ENCODE data around the gene OR51B4.
"Not testable (repeated sequence)": the region's sequence is repeated elsewhere in the genome, so short reads cannot be mapped to it uniquely, and the experiment has no call there.

The OR51B4 gene

DNA sequence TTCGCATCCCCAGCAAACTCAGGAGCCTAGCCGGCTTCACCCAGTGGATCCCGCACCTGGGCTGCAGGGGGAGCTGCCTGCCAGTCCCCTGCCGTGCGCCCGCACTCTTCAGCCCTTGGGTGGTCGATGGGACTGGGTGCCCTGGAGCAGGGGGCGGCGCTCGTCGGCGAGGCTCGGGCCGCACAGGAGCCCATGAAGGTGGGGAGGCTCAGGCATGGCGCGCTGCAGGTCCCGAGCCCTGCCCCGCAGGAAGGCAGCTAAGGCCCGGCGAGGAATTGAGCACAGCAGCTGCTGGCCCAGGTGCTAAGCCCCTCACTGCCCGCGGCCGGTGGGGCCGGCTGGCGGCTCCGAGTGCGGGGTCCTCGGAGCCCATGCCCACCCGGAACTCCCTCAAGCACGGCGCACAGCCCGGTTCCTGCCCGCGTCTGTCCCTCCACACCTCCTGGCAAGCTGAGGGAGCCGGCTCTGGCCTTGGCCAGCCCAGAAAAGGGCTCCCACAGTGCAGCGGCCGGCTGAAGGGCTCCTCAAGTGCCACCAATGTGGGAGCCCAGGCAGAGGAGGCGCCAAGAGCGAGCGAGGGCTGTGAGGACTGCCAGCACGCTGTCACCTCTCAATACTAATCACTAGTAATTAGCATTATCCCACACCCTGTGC, 7.3 kb downstream of the OR51B4 start:
- not testable (repeated sequence) for DNase-seq (ENCODE audit: low spot score)

DNA sequence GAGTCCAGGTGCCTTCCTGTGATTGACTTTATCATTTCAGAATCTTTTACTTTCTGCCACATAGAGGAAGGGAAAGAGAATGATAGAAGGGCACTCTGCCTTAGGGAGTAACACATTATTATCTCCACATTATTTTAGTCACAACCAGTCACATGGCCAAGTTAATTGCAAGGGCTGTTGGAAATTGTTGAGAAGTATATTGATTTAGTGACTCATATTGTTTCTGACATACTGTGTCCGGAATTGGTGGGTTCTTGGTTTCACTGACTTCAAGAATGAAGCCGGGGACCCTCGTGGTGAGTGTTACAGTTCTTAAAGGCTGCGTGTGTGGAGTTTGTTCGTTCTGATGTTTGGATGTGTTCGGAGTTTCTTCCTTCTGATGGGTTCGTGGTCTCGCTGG, 8.7 kb downstream of the OR51B4 start:
- DNase-seq (ENCODE audit: low spot score) = no peak

DNA sequence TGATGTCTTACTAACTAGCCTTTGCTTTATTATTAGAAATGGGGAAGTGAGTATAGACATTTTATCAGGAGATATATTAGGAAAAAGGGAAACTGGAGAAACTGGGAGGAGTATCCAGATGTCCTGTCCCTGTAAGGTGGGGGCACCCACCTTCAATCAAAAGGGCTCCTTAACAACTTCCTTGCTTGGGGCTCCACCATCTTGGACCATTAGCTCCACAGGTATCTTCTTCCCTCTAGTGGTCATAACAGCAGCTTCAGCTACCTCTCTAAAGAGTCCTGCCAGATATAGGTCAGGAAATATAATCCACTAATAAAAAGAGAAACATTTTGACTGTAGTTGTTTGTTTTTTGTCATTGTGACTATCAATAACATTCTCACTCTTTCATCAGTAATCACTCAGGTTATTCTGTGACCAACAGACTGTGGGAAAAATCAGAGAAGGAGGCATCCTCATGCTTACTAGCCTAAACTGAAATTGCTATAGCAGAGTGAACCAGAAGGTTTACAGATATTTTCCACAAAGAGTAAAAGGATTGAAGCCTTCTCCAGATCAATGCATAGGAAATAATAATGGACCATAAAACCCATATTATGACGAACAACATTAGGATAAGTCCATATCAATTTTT, 10.4 kb downstream of the OR51B4 start:
- no peak for DNase-seq (ENCODE audit: low spot score)

DNA sequence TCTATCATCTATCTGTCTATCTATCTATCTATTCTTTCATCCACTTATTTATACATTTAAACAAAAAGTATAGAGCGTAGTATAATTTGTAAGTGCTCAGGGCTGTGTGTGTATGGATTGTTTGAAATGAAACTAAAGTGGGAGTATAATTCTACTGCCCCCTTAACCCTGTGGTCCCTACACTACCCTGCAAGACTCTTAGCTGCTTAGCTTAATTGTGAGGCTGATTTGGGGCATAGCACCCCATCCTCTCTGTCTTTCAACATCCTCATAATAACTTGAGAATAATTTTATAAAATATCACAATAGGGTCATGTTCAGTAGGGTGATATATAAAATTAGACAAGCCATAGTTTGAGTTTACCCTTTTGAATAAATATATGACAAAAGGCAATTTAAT, 11.6 kb downstream of the OR51B4 start:
- DNase-seq (ENCODE audit: low spot score) = no peak

DNA sequence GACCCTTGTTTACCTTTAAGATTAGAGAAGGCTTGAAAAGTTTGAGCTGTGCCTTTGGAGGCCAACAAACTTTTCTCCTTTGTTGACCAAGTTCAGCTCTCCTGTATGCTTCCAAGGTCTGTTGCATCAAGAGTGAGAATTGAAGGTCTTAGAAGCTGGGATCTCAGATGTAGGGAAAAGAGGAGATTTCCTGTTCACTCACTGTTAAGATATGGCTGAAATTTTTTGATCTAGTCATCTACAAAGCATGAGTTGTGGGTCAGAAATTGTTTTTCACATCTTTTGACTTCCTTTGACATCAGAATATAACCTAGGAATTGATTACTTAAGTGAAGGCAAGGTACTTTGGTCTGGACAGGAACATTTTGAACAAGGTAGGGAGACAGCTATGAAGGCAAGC, 12.1 kb downstream of the OR51B4 start:
- no peak for DNase-seq (ENCODE audit: low spot score)

DNA sequence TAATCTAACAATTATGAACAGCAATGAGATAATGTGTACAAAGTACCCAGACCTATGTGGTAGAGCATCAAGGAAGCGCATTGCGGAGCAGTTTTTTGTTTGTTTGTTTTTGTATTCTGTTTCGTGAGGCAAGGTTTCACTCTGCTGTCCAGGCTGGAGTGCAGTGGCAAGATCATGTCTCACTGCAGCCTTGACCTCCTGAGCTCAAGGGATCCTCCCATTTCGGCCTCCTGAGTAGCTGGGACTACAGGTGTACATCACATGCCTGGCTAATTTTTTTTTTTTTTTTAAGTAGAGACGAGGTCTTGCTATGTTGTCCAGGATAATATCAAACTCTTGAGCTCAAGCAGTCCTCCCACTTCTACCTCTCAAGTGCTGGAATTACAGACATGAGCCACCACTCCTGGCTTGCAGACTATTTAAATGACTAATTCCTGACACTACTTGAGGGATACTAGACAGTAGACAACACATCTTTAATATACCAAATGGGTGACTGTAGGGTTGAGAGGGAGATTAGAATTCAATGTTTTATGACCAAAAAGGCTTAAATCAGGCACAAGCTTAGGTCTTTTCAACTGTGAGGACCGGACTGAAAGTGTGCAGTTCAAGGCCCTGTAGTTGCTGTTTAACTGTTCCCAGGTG, 12.7 kb downstream of the OR51B4 start:
- no peak for DNase-seq (ENCODE audit: low spot score)

DNA sequence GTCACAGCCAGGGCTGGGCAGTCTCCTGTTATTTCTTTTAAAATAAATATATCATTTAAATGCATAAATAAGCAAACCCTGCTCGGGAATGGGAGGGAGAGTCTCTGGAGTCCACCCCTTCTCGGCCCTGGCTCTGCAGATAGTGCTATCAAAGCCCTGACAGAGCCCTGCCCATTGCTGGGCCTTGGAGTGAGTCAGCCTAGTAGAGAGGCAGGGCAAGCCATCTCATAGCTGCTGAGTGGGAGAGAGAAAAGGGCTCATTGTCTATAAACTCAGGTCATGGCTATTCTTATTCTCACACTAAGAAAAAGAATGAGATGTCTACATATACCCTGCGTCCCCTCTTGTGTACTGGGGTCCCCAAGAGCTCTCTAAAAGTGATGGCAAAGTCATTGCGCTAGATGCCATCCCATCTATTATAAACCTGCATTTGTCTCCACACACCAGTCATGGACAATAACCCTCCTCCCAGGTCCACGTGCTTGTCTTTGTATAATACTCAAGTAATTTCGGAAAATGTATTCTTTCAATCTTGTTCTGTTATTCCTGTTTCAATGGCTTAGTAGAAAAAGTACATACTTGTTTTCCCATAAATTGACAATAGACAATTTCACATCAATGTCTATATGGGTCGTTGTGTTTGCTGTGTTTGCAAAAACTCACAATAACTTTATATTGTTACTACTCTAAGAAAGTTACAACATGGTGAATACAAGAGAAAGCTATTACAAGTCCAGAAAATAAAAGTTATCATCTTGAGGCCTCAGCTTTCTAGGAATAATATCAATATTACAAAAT, 13.4 kb downstream of the OR51B4 start:
- no peak for DNase-seq (ENCODE audit: low spot score)

DNA sequence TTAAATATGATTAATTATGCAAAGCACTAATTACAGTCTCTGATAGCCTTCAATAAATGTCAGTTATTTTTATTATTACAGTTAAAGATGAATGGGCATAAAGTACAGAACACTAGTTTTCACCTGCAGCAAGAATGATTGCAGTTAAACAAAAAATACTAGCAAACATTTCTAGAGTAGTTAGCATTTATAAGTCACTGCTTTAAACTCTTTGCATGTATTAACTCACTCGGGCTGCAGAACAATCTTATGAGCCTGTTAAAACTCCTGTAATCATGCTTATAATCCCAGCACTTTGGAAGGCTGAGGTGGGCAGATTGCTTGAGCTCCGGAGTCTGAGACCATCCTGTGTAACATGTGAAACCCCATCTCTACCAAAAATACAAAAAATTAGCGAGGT, 14.8 kb downstream of the OR51B4 start:
- no peak for DNase-seq (ENCODE audit: low spot score)

DNA sequence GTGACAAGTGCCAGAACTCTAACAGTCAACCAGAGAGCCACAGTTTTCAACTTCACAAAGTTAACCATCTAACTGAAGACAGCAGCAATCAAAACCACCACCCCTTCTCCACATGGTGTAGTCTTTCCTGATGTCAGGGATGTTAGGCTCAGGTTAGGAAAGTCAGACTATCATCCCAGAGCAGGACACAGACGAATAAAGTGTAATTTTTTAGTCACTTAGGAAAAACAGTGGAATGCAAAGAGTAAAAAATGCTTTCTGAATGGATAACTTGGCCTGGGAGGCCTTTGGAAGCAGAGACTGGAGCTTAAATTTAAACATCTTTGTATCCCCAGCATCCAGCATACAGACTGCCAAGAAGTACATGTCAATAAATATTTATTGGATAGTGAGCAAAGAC, 15.4 kb downstream of the OR51B4 start:
- no peak for DNase-seq (ENCODE audit: low spot score)

DNA sequence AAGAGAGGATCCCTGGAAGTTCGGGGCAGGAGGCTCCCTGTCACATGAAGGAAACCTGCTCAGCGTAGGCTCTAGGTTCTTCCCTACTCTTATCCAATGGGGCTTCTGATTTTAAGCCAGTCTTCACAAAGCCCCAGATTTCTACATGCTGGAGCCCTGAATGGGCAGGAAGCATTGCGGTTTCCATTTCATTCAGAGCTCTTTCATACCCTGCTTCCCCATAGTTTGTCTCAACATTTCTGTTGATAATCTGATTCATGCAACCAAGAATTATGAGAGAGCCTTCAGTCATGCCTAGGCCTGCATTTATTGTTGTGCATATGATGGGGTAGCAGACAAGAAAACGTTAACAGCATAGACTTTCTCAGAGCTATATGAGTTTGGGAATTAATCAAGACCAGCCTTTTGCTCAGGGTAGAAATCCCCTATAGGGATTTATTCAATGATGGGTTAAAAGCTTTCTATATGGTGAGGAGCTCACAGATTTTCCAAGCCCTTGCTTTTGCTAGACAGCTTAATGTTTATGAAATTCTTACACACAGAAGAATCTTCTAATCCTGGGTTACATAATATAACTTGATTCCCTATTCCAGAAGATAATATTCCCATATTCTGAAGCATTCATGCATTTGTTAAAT, 15.9 kb downstream of the OR51B4 start:
- DNase-seq (ENCODE audit: low spot score) = no peak

DNA sequence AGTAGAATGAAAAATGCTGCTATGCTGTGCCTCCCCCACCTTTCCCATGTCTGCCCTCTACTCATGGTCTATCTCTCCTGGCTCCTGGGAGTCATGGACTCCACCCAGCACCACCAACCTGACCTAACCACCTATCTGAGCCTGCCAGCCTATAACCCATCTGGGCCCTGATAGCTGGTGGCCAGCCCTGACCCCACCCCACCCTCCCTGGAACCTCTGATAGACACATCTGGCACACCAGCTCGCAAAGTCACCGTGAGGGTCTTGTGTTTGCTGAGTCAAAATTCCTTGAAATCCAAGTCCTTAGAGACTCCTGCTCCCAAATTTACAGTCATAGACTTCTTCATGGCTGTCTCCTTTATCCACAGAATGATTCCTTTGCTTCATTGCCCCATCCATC, 17.1 kb downstream of the OR51B4 start:
- DNase-seq (ENCODE audit: low spot score) = no peak

DNA sequence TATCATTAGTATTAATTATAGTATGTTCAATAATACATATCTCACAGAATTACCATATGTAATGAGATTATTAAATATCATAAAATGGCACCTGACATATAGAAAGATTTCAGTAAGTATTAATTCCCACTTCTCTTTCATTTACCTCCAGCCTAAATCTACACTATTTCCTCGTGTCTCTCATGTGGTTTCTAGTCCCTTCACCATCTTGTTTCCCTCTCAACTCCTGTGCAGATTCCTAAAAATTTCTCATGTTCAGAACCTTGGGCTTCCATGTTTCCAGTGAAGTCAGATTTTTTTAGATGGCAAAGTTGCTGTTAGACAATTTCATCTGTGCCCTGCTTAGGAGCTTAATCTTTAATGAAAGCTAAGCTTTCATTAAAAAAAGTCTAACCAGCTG, 17.9 kb downstream of the OR51B4 start:
- DNase-seq (ENCODE audit: low spot score) = no peak

DNA sequence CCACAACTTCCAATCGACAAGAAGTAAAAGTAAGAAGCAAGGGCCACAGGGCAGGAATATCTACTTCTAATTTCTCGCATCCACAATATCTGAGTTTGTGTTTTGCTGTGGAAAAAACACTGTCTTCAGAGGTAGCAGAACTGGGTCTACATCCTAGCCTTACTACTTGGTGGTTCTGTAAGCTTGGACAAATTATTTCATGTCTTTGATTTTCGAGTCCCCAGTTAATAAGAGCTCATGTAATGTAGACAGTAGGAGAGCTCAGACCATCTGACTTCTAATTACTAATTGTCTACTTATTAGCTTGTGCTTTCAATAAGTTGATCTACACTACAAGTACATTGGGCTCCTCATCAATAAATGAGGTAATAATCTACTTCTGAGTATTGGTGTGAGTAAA, 18.7 kb downstream of the OR51B4 start:
- DNase-seq (ENCODE audit: low spot score) = no peak

DNA sequence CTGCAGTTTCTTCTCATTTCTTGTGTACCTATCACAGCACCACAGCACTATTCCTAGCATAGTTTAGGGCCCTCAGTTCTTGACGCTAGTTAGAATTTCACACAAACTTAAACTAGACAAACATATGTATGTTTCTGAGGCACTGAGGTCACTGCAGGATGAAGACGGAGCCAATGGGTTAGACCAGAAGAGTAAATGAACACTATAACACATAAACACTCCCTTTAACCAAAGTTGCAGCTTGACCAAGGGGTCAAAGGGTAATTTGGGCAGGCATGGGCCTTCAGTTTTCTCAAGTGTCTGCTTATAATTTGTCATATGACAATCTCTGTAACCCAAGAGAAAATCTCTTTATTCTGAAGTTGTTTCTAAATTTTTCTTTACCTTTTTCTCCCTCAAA, 19.1 kb downstream of the OR51B4 start:
- DNase-seq (ENCODE audit: low spot score) = no peak

DNA sequence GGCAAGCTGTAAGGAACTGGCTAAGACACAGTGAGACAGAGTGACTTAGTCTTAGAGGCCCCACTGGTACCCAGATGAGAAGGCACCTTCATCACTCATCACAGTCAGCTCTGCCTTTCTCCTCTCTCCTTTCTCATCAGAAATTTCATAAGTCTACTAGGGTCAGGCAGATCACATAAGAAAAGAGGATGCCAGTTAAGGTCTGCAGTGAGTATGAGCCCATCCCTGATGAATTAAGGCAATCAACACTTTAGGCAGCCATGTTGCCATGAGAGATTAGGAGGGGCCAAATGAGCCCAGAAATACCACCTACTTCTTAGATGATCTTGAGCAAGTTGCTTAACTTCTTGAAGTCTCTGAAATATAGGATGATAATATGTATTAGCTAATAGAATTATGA, 20.1 kb downstream of the OR51B4 start:
- no peak for DNase-seq (ENCODE audit: low spot score)

DNA sequence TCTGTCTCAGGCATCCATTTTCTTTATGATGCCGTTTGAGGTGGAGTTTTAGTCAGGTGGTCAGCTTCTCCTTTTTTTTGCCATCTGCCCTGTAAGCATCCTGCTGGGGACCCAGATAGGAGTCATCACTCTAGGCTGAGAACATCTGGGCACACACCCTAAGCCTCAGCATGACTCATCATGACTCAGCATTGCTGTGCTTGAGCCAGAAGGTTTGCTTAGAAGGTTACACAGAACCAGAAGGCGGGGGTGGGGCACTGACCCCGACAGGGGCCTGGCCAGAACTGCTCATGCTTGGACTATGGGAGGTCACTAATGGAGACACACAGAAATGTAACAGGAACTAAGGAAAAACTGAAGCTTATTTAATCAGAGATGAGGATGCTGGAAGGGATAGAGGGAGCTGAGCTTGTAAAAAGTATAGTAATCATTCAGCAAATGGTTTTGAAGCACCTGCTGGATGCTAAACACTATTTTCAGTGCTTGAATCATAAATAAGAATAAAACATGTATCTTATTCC, 21.1 kb downstream of the OR51B4 start:
- peak; percentile 37 for DNase-seq (ENCODE audit: low spot score)

DNA sequence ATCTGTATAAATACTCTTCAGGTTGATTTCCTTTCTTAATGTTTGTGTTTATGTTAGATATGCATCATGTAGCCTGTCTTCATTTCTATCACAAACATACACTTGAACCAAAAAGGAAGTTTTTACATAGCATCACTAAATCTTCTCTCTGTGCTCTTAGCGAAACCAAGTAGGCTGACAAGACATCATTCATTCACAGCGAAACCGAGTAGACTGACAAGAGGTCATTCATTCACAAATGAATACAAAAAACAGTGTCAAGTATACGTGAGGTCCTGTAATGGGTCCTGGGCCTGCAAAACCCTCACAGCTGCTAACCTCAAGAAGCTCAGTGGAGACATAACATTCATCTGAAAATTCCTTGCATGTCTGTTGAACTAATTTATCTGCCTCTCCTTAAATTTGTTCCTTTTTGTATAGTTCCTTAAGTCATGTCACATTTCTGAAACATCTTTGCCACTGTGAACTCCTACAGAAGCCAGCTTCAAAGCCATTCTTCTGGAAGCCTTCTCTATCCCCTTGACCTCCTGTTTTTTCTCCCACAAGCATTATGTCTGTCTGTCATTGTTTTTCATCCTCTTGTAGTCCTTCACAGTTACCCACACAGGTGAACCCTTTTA, 22.2 kb downstream of the OR51B4 start:
- no peak for DNase-seq (ENCODE audit: low spot score)

DNA sequence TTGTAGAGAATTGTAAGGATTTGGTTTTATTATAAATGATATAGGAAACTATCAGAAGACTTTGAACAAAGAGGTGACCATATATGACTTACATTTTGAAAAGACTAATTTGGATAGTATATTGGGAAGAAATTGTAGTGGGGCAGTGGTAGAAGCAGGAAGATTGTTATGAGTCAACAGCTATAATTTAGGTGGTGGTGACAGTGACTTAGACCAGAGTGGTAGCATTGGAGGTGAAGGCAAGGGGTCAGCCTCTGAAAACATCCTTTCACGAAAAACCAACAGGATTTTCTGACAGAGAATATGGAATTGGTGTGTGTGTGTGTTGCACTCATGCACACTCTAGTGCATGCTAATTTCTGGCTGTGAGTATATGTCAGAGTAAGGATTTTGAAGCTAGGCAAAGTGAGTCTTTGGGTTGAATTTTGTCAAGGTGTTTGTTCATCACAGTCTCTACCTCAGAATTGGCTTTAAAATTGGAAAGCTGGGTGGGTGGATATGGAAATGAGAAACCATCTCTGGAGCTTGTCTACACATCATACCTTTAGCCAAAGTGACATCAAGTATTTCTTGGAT, 23.9 kb downstream of the OR51B4 start:
- no peak for DNase-seq (ENCODE audit: low spot score)

DNA sequence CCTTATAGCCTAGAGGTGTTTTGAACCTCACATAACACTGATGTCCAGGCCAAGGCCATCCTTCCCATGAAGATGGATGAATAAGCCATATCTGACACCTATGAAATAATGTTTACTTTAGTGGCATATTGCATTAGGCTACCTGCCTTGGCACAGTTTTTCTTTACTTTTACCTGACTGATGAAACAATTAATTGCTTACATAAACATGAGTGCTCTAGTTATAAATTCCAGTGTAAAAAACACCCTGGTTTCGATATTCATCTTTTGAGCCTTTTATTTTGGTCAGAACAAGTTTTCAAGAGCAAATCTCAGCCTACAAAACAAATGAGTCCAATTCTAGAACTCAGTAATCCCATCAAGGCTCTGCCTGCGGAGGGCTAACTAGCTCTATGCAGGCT, 25.0 kb downstream of the OR51B4 start:
- DNase-seq (ENCODE audit: low spot score) = no peak

DNA sequence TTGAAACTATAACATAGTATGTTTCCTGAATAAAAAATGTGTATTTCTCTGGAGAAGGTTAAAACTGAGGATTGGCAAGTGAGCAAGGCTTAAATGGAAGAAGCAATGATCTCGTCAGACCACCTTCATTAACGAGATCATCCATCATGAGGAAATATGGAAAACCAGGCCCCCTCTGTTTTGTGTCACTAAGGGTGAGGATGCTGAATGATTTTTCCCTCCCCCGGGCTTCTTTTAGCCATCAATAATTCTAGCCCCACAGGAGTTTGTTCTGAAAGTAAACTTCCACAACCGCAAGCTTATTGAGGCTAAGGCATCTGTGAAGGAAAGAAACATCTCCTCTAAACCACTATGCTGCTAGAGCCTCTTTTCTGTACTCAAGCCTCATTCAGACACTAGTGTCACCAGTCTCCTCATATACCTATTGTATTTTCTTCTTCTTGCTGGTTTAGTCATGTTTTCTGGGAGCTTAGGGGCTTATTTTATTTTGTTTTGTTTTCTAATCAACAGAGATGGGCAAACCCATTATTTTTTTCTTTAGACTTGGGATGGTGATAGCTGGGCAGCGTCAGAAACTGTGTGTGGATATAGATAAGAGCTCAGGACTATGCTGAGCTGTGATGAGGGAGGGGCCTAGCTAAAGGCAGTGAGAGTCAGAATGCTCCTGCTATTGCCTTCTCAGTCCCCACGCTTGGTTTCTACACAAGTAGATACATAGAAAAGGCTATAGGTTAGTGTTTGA, 26.2 kb downstream of the OR51B4 start:
- no peak for DNase-seq (ENCODE audit: low spot score)

DNA sequence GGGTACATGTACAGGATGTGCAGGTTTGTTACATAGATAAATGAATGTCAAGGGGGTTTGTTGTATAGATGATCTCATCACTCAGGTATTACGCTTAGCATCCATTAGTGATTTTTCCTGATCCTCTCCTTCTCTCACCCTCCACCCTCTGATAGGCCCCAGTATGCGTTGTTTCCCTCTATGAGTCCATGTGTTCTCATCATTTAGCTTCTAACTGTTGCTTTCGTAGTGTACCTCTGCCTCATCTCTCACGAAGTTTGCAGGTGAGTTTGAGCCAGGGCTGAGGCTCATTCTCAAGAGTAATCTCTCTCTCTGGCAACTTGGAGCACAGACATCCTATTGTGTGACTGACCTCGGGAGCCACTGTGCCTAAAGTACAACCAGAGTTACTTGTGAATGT, 27.4 kb downstream of the OR51B4 start:
- DNase-seq (ENCODE audit: low spot score) = no peak
